Skeletal muscle tissue (tissue), 4 donors: ENCODE measurements around the gene TEKT3. TPM values are rescaled to one million over a fixed set of nuclear protein-coding genes. Genes with fewer than 3 reads are reported as not detected.

Experiments used
- H3K27ac ChIP-seq: one replicate; pipeline ENCODE4 v1.7.0; 2013; ENCODE audit warnings: mild to moderate bottlenecking, low read depth, low read length, inconsistent platforms
- H3K27me3 ChIP-seq, 3 donors: one replicate each; pipeline ENCODE4 v1.7.0; 2013; ENCODE audit warnings: low read length in 3 of 3; ENCODE audit not compliant: control insufficient read depth in 3 of 3, insufficient read depth in 3 of 3
- H3K36me3 ChIP-seq, 3 donors: one replicate each; pipeline ENCODE4 v1.7.0; 2013; ENCODE audit warnings: low read length in 3 of 3; ENCODE audit not compliant: control insufficient read depth in 3 of 3, insufficient read depth in 3 of 3
- H3K4me1 ChIP-seq, 3 donors: one replicate each; pipeline ENCODE4 v1.7.0; 2013; ENCODE audit warnings: low read length in 3 of 3, mild to moderate bottlenecking in 3 of 3; ENCODE audit not compliant: control insufficient read depth in 3 of 3, insufficient read depth in 3 of 3
- H3K4me3 ChIP-seq, 3 donors: one replicate each; pipeline ENCODE4 v1.7.0; 2013; ENCODE audit warnings: low read length in 3 of 3
- H3K9ac ChIP-seq, 3 donors: one replicate each; pipeline ENCODE4 v1.7.0; 2013; ENCODE audit warnings: low read length in 3 of 3, mild to moderate bottlenecking in 3 of 3, moderate library complexity in 2 of 3, low read depth in 1 of 3
- H3K9me3 ChIP-seq, 3 donors: one replicate each; pipeline ENCODE4 v1.7.0; 2013; ENCODE audit warnings: low read length in 3 of 3; ENCODE audit not compliant: control insufficient read depth in 3 of 3
- total RNA-seq: library from RNA; depleted of rRNA; stranded (reverse); fragments of >200 nt; gene quantifications from one replicate; pipeline ENCODE4 v1.2.3, GENCODE V29; 2014
- donor health status: Osteomylitis.

The TEKT3 gene
- total RNA-seq, 1 donor from 2014 or later, result not detected

DNA sequence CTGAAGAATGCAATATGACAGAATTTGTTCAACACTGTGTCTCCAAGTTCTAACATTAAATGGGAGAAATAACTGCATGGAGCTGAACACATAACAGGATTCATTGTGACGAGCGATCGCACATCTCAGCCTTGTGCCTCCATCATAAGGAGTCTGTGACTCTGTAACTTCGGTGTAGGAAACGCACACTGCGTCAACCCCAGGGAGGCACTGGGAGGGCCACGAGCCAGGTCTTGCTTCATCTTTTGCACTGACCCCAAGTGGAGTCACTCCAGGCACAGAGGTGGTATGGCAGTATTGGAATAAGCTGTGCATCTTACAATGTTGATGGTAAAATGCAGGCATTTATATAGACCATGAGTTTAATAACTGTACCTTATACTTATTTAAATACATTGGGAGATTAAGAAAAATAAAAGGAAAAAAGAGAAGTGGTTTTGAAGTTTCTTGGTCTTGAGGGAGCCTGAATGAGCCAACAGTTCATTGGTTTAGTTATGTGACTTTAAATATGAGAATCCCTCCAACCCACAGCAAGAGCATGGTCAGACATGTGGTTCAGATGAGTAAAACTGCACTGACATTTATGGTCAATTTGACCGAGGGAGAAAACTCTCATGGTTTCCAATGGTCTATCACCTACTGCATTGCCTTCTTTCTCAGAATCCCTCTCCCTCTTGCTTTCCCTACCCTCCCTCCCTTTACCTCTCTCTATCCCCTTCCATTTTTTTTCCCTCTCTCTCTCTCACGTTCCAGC, 70.6 kb downstream of the TEKT3 start:
- Histone ChIP-seq H3K9me3 (no peaks in the 10 kb centered on the region), H3K27me3 (no peaks in the 10 kb centered on the region), H3K4me1 (peaks cover 11 to 23% (median 16%) of the 10 kb centered on the region in 3 donors), H3K4me3 (no peak overlapping the region), H3K36me3 (no peaks in the 10 kb centered on the region), H3K9ac (no peak overlapping the region), H3K27ac (peak overlapping the region; percentile 4)

- no peaks in the 10 kb centered on the region for H3K36me3 ChIP-seq
- peak overlapping the region in 1 of 3 donors; percentile 16 for H3K9ac ChIP-seq
- H3K9me3 ChIP-seq, result no peaks in the 10 kb centered on the region
- H3K27ac ChIP-seq, result peak overlapping the region; percentile 37
- peaks cover 21 to 29% (median 23%) of the 10 kb centered on the region in 3 donors for H3K4me1 ChIP-seq
- no peak overlapping the region for H3K4me3 ChIP-seq
- H3K27me3 ChIP-seq, result no peaks in the 10 kb centered on the region
Measured at GRCh38 chr17:15269780-15270089, 71.7 kb downstream of the TEKT3 start.

DNA sequence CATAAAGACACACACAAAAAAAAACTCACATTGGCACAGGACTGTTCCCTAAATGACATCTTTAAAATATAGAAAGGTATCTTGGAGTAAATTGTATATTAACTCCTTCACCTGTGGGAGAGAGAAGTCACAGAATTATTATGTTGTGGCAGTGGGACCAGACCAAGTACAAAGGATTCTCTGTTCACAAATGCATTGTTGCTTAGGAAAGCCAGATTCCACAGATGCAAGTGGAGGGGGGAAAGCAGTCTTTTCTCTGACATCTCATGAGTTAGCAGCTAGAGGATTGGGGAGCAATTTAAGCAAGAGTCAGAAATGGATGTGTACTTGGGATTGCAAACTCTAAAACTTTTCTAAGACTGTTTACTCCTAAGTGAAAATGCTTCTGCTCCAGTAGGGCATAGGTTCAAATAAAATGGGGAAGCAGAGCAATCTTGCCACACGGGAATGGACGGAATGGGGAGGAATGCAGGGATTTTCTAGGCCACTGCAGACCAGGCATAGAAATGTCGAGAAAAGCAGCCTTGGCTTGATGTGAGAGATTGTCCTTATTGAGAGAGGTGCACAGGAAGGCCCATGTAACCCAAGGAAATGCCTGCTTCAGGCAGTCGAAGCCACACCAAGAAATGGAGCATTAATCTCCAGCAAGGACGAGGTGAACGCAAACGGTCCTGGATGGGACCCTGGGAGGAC, 72.2 kb downstream of the TEKT3 start:
- Histone ChIP-seq H3K36me3 (no peaks in the 10 kb centered on the region), H3K27me3 (no peaks in the 10 kb centered on the region), H3K4me3 (no peak overlapping the region), H3K9ac (peak overlapping the region in 1 of 3 donors; percentile 16), H3K27ac (peak overlapping the region; percentile 37), H3K4me1 (peaks cover 24 to 33% (median 26%) of the 10 kb centered on the region in 3 donors), H3K9me3 (no peaks in the 10 kb centered on the region)

DNA sequence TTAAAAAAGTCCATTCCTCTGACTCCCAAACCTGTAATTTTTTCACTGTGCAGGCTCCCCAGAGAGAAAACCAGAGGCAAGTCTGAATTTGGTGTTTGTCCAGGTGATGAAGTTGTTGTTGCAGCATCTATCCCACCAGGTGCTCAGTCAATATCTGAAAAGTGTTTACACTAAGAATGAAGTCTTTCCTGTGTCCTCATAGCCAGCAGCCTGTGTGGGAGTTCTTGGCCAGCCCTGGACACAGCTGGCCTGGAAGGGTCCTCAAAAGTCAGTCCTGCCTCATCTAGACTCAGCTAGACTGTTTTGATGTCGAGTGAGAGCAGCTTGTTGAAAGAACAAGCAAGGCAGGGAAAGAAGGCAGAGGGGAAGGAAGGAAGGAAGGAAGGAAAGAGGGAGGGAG, 72.9 kb downstream of the TEKT3 start:
- Histone ChIP-seq H3K27ac (no peak overlapping the region), H3K27me3 (no peaks in the 10 kb centered on the region), H3K36me3 (no peaks in the 10 kb centered on the region), H3K4me3 (no peak overlapping the region), H3K9me3 (no peaks in the 10 kb centered on the region), H3K4me1 (peaks cover 27 to 34% (median 28%) of the 10 kb centered on the region in 3 donors), H3K9ac (no peak overlapping the region)

DNA sequence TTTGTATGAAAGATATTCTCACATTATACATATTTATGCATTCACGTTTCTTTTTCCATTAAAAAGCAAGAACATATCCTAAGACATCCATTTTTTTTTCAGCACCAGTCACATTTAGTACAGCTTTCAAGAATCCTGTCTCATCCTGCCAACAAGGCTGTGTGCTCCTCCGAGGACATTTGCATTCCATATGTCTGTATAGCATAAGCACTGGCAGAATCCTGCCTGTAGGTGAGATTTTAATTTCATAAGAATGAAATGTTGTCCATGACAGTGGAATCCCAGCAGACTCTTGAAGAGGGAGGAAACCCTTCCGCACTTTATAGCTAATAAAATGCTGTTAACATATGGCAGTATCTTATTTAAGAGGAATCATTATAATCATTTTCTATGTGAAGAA, 73.4 kb downstream of the TEKT3 start:
- Histone ChIP-seq H3K4me1 (peaks cover 30 to 36% (median 31%) of the 10 kb centered on the region in 3 donors), H3K9me3 (no peaks in the 10 kb centered on the region), H3K4me3 (no peak overlapping the region), H3K9ac (no peak overlapping the region), H3K36me3 (no peaks in the 10 kb centered on the region), H3K27ac (no peak overlapping the region), H3K27me3 (no peaks in the 10 kb centered on the region)

DNA sequence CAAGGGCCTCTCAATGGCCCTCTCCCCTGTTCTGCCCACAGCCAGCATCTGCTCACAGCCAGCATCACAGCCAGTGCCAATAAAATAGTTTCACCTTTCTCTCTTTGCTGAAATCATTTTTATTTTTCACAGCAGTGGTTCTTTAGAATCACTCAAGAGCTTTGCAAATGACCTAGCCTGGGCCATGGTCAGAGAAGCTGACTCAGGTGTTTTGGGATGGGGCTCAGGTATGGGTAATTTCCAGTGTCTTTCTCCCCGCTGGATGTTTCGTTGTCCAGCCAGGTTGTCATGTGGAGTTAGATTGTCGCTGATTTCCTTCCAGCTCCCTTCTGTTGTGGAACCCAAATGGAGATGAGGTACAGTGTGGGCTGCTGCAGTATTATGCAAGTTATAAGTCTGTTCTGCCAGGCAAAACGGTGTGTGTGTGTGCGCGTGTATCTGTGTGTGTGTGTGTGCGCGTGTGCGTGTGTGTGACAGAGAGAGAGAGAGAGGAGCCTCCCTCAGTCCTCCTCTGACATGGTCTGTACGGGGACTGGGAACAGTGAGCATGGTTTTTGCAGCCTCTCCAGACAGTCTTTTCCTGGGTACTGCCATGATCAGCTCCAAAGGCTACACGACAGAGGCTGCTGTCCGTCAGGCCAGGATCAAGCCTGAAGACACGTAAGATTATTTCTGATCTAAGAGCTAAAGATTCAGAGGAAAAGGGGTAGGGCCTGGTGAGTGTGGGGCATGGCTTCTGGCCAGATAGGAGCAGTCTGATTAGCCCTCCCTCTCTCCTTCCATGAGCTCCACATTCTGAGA, 74.9 kb downstream of the TEKT3 start:
- Histone ChIP-seq H3K27me3 (no peaks in the 10 kb centered on the region), H3K9ac (no peak overlapping the region), H3K27ac (no peak overlapping the region), H3K9me3 (no peaks in the 10 kb centered on the region), H3K4me1 (peaks cover 31 to 42% (median 31%) of the 10 kb centered on the region in 3 donors), H3K4me3 (no peak overlapping the region), H3K36me3 (peaks cover 0 to 2% (median 0%) of the 10 kb centered on the region in 3 donors)

GRCh38 chr17:15265131-15265530, 76.3 kb downstream of the TEKT3 start, which contains the start of gene PMP22:
TSS of gene PMP22 (minus strand) at chr17:15265326. CDS start at chr17:15260727, 4,599 bp downstream.
- H3K4me1 ChIP-seq, result peaks cover 27 to 51% (median 29%) of the 10 kb centered on the region in 3 donors
- peak within 1 kb of the TSS; percentile 4 for H3K27ac ChIP-seq

GRCh38 chr17:15264542-15264941, 76.9 kb downstream of the TEKT3 start:
- Histone ChIP-seq H3K27me3 (no peaks in the 10 kb centered on the region), H3K27ac (peak overlapping the region; percentile 4), H3K4me3 (peak overlapping the region; percentile 57 to 98 (median 58)), H3K36me3 (peaks cover 0 to 10% (median 0%) of the 10 kb centered on the region in 3 donors), H3K4me1 (peaks cover 30 to 51% (median 33%) of the 10 kb centered on the region in 3 donors), H3K9me3 (no peaks in the 10 kb centered on the region), H3K9ac (peak overlapping the region in 2 of 3 donors; percentile 63 to 72)

More at GRCh38 chr17:15265131-15265530, 76.3 kb downstream of the TEKT3 start, which contains the start of gene PMP22:
- H3K27me3 ChIP-seq, result no peaks in the 10 kb centered on the region
- H3K9ac ChIP-seq, result peak within 1 kb of the TSS in 2 of 3 donors; percentile 63 to 72
- H3K36me3 ChIP-seq, result peaks cover 0 to 10% (median 0%) of the 10 kb centered on the region in 3 donors
- H3K4me3 ChIP-seq, result peak within 1 kb of the TSS; percentile 57 to 98 (median 58)
- no peaks in the 10 kb centered on the region for H3K9me3 ChIP-seq

- no peaks in the 10 kb centered on the region for H3K9me3 ChIP-seq
- peaks cover 34 to 54% (median 41%) of the 10 kb centered on the region in 3 donors for H3K4me1 ChIP-seq
- H3K27me3 ChIP-seq, result no peaks in the 10 kb centered on the region
- H3K4me3 ChIP-seq, result peak overlapping the region; percentile 95 to 98 (median 98)
- peak overlapping the region; percentile 29 to 99 (median 92) for H3K9ac ChIP-seq
- H3K27ac ChIP-seq, result peak overlapping the region; percentile 99
- H3K36me3 ChIP-seq, result peaks cover 7 to 14% (median 8%) of the 10 kb centered on the region in 3 donors
Measured at GRCh38 chr17:15263680-15264079, 77.7 kb downstream of the TEKT3 start.
